Common myeloid progenitor, CD34-positive (primary cell): Measurements from ENCODE around the gene RASL10B.

ENCODE experiments used
- CTCF ChIA-PET: fragments of 350-600 bp; sonication (Branson Sonifier 250); formaldehyde crosslinking; loops from one replicate; lab custom pipeline; 2021; ENCODE audit warnings: antibody characterized with exemption; lab: Charles Lee
- POLR2A ChIA-PET: fragments of 350-600 bp; sonication (Branson Sonifier 250); formaldehyde crosslinking; loops from one replicate; lab custom pipeline; 2021; ENCODE audit warnings: antibody characterized with exemption; lab: Charles Lee
- DNase-seq, 3 donors: peaks; one replicate each; pipeline versions ENCODE4 v3.0.0 to v3.0.0-alpha.2; 2013
- H3K27ac ChIP-seq, 2 experiments: 1 replicate in 1 of 2; 2 replicates in 1 of 2; pipeline ENCODE4 v1.7.0; 2013; ENCODE audit warnings: inconsistent platforms in 2 of 2, low read length in 2 of 2, mild to moderate bottlenecking in 2 of 2, low read depth in 1 of 2, moderate library complexity in 1 of 2; ENCODE audit not compliant: severe bottlenecking in 2 of 2, insufficient read depth in 1 of 2, poor library complexity in 1 of 2
- H3K27me3 ChIP-seq, 5 experiments: replicated peaks in 2 of 5; 1 replicate in 3 of 5; 2 replicates in 2 of 5; pipeline versions ENCODE4 v1.6.1 to v1.7.0; 2013; ENCODE audit warnings: low read length in 4 of 5, mild to moderate bottlenecking in 2 of 5, moderate library complexity in 2 of 5, inconsistent platforms in 1 of 5; ENCODE audit not compliant: insufficient read depth in 5 of 5, control insufficient read depth in 4 of 5
- H3K36me3 ChIP-seq, 4 experiments: 1 replicate in 2 of 4; 2 replicates in 2 of 4; pipeline versions ENCODE4 v1.6.1 to v1.7.0; 2013; ENCODE audit warnings: low read length in 3 of 4, control low read depth in 1 of 4, mild to moderate bottlenecking in 1 of 4; ENCODE audit not compliant: control insufficient read depth in 4 of 4, insufficient read depth in 4 of 4
- H3K4me1 ChIP-seq, 4 experiments: 1 replicate in 3 of 4; 2 replicates in 1 of 4; pipeline versions ENCODE4 v1.6.1 to v1.7.1; 2013; ENCODE audit warnings: low read length in 3 of 4, mild to moderate bottlenecking in 3 of 4, control low read depth in 1 of 4, inconsistent platforms in 1 of 4, moderate library complexity in 1 of 4; ENCODE audit not compliant: control insufficient read depth in 4 of 4, insufficient read depth in 4 of 4; ENCODE audit errors: control extremely low read depth in 1 of 4
- H3K4me3 ChIP-seq, 7 experiments: 1 replicate in 4 of 7; 2 replicates in 3 of 7; pipeline versions ENCODE4 v1.5.1 to v1.7.0; 2013; ENCODE audit warnings: mild to moderate bottlenecking in 7 of 7, low read length in 6 of 7, moderate library complexity in 6 of 7, inconsistent platforms in 2 of 7, low read depth in 2 of 7, control low read depth in 1 of 7; ENCODE audit not compliant: insufficient read depth in 4 of 7, control insufficient read depth in 1 of 7; ENCODE audit errors: extremely low read depth in 1 of 7
- H3K9me3 ChIP-seq, 5 experiments: 1 replicate in 4 of 5; 2 replicates in 1 of 5; pipeline versions ENCODE4 v1.6.1 to v1.7.1; 2013; ENCODE audit warnings: low read length in 4 of 5, mild to moderate bottlenecking in 2 of 5, inconsistent platforms in 1 of 5, low read depth in 1 of 5, moderate library complexity in 1 of 5; ENCODE audit not compliant: control insufficient read depth in 4 of 5, insufficient read depth in 2 of 5; ENCODE audit errors: control extremely low read depth in 1 of 5
- WGBS: methylation state at CpG from one replicate; pipeline ENCODE4 v1.1.5; 2013; ENCODE audit not compliant: insufficient coverage; 5-methylcytosine and 5-hydroxymethylcytosine counted together

Gene RASL10B

GRCh38 chr17:35761601-35762000 lies 30.2 kb downstream of the RASL10B start:
- peaks cover 0 to 4% (median 0%) of the 10 kb centered on the region in 4 experiments for H3K36me3 ChIP-seq
- H3K27ac ChIP-seq, result no peak overlapping the region
- peaks cover 0 to 2% (median 0%) of the 10 kb centered on the region in 5 experiments for H3K9me3 ChIP-seq
- no peak for DNase-seq
- 97% methylated on average over 5 of the region's 5 CpGs for WGBS
- H3K4me1 ChIP-seq, result peaks cover 0 to 21% (median 16%) of the 10 kb centered on the region in 4 experiments
- H3K27me3 ChIP-seq, result no peaks in the 10 kb centered on the region
- H3K4me3 ChIP-seq, result no peak overlapping the region
- ChIA-PET POLR2A (interaction anchor here (0.6 kb wide), 1 partner anchor 12 kb away, joined by 3 read pairs; no protein-coding TSS in a partner anchor), CTCF (interaction anchor here (0.9 to 24.9 kb wide), 3 partner anchors 11 to 50 kb away, joined by 3 to 482 read pairs (median 72); partner anchors contain the start of genes GAS2L2 and TAF15)

GRCh38 chr17:35763767-35764122 lies 32.3 kb downstream of the RASL10B start:
- DNase-seq, result no peak
- WGBS, result 10% methylated on average over 12 of the region's 17 CpGs
- CTCF ChIA-PET, result interaction anchor here (0.7 to 24.9 kb wide), 26 partner anchors 8 to 202 kb away, joined by 3 to 482 read pairs (median 6); partner anchors contain the start of genes GAS2L2, MMP28, RASL10B and TAF15
- peak overlapping the region; percentile 41 to 86 (median 73) for H3K4me3 ChIP-seq
- peaks cover 0 to 21% (median 17%) of the 10 kb centered on the region in 4 experiments for H3K4me1 ChIP-seq
- POLR2A ChIA-PET, result interaction anchor here (0.6 to 2.0 kb wide), 7 partner anchors 25 to 148 kb away, joined by 3 to 22 read pairs (median 4); partner anchors contain the start of gene TAF15
- no peaks in the 10 kb centered on the region for H3K27me3 ChIP-seq
- H3K27ac ChIP-seq, result no peak overlapping the region
- no peaks in the 10 kb centered on the region for H3K36me3 ChIP-seq
- H3K9me3 ChIP-seq, result no peaks in the 10 kb centered on the region

- CTCF ChIA-PET, result interaction anchor here (0.7 to 24.9 kb wide), 26 partner anchors 8 to 202 kb away, joined by 3 to 482 read pairs (median 6); partner anchors contain the start of genes GAS2L2, MMP28, RASL10B and TAF15
- Histone ChIP-seq H3K4me3 (peak overlapping the region; percentile 41 to 86 (median 73)), H3K27me3 (no peaks in the 10 kb centered on the region), H3K4me1 (peaks cover 0 to 21% (median 17%) of the 10 kb centered on the region in 4 experiments), H3K9me3 (no peaks in the 10 kb centered on the region), H3K27ac (no peak overlapping the region), H3K36me3 (no peaks in the 10 kb centered on the region)
- WGBS, result 2% methylated on average over 56 of the region's 75 CpGs
- POLR2A ChIA-PET, result interaction anchor here (0.6 to 2.0 kb wide), 7 partner anchors 25 to 148 kb away, joined by 3 to 22 read pairs (median 4); partner anchors contain the start of gene TAF15
- peak; percentile 91 to 93 (median 92) for DNase-seq
Observed at GRCh38 chr17:35764123-35764991, 32.9 kb downstream of the RASL10B start.

GRCh38 chr17:35765086-35765710 lies 33.8 kb downstream of the RASL10B start:
- H3K27me3 ChIP-seq, result no peaks in the 10 kb centered on the region
- ChIA-PET CTCF (interaction anchor here (0.9 to 24.9 kb wide), 13 partner anchors 8 to 157 kb away, joined by 3 to 482 read pairs (median 12); partner anchors contain the start of genes GAS2L2, MMP28 and TAF15), POLR2A (interaction anchor here (1.4 to 2.0 kb wide), 2 partner anchors 39 to 44 kb away, joined by 9 to 22 read pairs; partner anchors contain the start of gene TAF15)
- H3K36me3 ChIP-seq, result no peaks in the 10 kb centered on the region
- H3K9me3 ChIP-seq, result no peaks in the 10 kb centered on the region
- peaks cover 0 to 21% (median 17%) of the 10 kb centered on the region in 4 experiments for H3K4me1 ChIP-seq
- DNase-seq, result no peak
- H3K4me3 ChIP-seq, result peak overlapping the region in 6 of 7 experiments; percentile 61 to 86 (median 74)
- WGBS, result 87% methylated on average over 10 of the region's 11 CpGs
- no peak overlapping the region for H3K27ac ChIP-seq

DNA sequence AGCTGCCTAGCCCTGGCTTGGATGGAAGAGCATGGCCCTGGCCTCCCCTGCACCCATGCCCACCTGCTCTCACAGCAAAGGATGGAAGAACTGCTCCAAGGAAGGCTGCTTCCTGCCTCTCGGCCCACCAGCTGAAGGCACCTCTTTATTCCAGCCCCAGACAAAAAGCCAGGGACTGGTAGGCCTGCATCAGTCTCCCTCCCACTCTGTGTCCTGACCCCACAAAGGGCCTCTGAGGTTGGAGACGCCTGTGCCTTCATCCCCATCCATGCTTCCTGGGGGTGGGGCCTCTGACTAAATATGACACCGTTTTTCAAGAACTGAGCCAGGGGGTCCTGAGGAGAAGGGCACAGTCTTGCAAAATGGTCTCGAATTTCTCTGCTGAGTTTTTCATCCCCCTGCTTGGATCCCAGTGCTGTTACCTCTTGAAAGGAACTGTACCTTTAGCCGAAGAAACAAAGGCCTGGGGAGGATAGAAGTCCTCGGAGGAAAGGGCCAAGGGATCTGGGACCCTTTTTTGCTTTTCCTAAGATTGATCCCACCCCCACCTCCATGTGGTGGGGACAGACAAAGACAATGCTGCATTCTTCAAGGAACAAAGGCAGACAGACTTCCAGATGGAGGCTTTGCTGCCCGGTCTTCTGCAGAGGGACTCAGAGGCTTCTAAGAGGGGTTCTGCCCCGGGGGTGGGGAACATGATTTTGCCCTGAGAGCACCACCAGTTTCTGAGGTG lies 34.5 kb downstream of the RASL10B start:
- H3K4me1 ChIP-seq, result peaks cover 0 to 21% (median 18%) of the 10 kb centered on the region in 4 experiments
- CTCF ChIA-PET, result interaction anchor here (0.8 to 24.9 kb wide), 11 partner anchors 9 to 157 kb away, joined by 3 to 482 read pairs (median 5); partner anchors contain the start of genes GAS2L2, MMP28 and TAF15
- POLR2A ChIA-PET, result interaction anchor here (1.0 kb wide), 1 partner anchor 43 kb away, joined by 3 read pairs; the partner anchor contains the start of gene TAF15
- DNase-seq, result no peak
- no peak overlapping the region for H3K4me3 ChIP-seq
- H3K36me3 ChIP-seq, result no peaks in the 10 kb centered on the region
- 74% methylated on average over 8 of the region's 8 CpGs for WGBS
- H3K27me3 ChIP-seq, result no peaks in the 10 kb centered on the region
- H3K27ac ChIP-seq, result no peak overlapping the region
- H3K9me3 ChIP-seq, result no peaks in the 10 kb centered on the region

GRCh38 chr17:35766489-35766877 lies 35.0 kb downstream of the RASL10B start:
- Histone ChIP-seq H3K4me3 (no peak overlapping the region), H3K36me3 (no peaks in the 10 kb centered on the region), H3K27me3 (no peaks in the 10 kb centered on the region), H3K4me1 (peaks cover 0 to 21% (median 18%) of the 10 kb centered on the region in 4 experiments), H3K9me3 (no peaks in the 10 kb centered on the region), H3K27ac (no peak overlapping the region)
- CTCF ChIA-PET, result interaction anchor here (0.8 to 24.9 kb wide), 11 partner anchors 9 to 154 kb away, joined by 3 to 482 read pairs (median 5); partner anchors contain the start of genes MMP28 and TAF15
- POLR2A ChIA-PET, result interaction anchor here (1.0 kb wide), 1 partner anchor 42 kb away, joined by 3 read pairs; the partner anchor contains the start of gene TAF15
- DNase-seq, result no peak
- 96% methylated on average over 20 of the region's 24 CpGs for WGBS
